Measurements from ENCODE around the gene ABCD3.

DNA sequence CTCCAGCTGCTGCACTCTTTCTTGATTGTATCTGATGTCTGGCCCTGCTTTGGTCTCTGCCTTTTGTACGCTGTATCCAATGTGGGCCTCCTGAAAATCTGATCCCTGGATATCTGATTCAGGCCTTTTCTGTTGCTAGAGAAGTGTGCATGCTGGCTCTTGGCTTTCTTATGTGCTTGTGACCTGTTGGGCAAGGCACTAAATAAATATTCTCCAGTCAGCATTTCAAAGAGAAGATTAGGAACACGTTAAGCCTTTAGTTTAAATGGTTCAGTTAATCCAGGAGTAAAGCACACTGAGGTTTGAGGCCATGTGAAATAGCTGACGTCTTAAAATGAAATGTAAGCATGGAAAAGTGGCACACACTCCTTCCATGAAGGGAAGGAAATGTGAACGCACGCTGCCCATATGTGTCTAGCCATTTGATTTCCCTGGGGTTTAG is 132.6 kb downstream of the ABCD3 start:
- TF ChIP-seq, protein P1, sequence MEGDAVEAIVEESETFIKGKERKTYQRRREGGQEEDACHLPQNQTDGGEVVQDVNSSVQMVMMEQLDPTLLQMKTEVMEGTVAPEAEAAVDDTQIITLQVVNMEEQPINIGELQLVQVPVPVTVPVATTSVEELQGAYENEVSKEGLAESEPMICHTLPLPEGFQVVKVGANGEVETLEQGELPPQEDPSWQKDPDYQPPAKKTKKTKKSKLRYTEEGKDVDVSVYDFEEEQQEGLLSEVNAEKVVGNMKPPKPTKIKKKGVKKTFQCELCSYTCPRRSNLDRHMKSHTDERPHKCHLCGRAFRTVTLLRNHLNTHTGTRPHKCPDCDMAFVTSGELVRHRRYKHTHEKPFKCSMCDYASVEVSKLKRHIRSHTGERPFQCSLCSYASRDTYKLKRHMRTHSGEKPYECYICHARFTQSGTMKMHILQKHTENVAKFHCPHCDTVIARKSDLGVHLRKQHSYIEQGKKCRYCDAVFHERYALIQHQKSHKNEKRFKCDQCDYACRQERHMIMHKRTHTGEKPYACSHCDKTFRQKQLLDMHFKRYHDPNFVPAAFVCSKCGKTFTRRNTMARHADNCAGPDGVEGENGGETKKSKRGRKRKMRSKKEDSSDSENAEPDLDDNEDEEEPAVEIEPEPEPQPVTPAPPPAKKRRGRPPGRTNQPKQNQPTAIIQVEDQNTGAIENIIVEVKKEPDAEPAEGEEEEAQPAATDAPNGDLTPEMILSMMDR (IDR thresholded peaks at IDR 0.05) = no peak
- no peak for TF ChIP-seq POLR2AphosphoS5 (IDR thresholded peaks at IDR 0.05)

Data from breast epithelium (tissue), 3 donors.